ENCODE data around the gene ARHGAP5.

The ARHGAP5 gene

GRCh38 chr14:32047791-32048190 is 29.3 kb upstream of the ARHGAP5 start:
- H3K9me3 ChIP-seq (ENCODE audit: control extremely low read depth in 1 of 5, control insufficient read depth in 4 of 5, insufficient read depth in 2 of 5, low read depth in 1 of 5, low read length in 4 of 5): no peaks in the 10 kb centered on the region
- H3K27ac ChIP-seq (ENCODE audit: insufficient read depth in 1 of 2, low read depth in 1 of 2, low read length in 2 of 2, poor library complexity in 1 of 2, severe bottlenecking in 2 of 2): no peak overlapping the region
- no peaks in the 10 kb centered on the region for H3K36me3 ChIP-seq (ENCODE audit: control insufficient read depth in 4 of 4, insufficient read depth in 4 of 4, low read length in 3 of 4)
- no CpG with 5 or more reads among the region's 2 CpGs for WGBS (ENCODE audit: insufficient coverage)
- CTCF ChIA-PET: interaction anchor here (1.0 to 1.5 kb wide), 3 partner anchors 9 to 121 kb away, joined by 3 to 5 read pairs (median 3); no protein-coding TSS in a partner anchor
- no peaks in the 10 kb centered on the region for H3K27me3 ChIP-seq (replicated peaks in 2 of 5; ENCODE audit: control insufficient read depth in 4 of 5, insufficient read depth in 5 of 5, low read length in 4 of 5)
- no peak overlapping the region for H3K4me3 ChIP-seq (ENCODE audit: control insufficient read depth in 1 of 7, extremely low read depth in 1 of 7, insufficient read depth in 4 of 7, low read depth in 2 of 7, low read length in 6 of 7)
- DNase-seq: peak in 1 of 3 donors; percentile 5
- H3K4me1 ChIP-seq (ENCODE audit: control extremely low read depth in 1 of 4, control insufficient read depth in 4 of 4, insufficient read depth in 4 of 4, low read length in 3 of 4): peaks cover 0 to 10% (median 0%) of the 10 kb centered on the region in 4 experiments
- POLR2A ChIA-PET: no interaction called here

- H3K9me3 ChIP-seq (ENCODE audit: control extremely low read depth in 1 of 5, control insufficient read depth in 4 of 5, insufficient read depth in 2 of 5, low read depth in 1 of 5, low read length in 4 of 5): no peaks in the 10 kb centered on the region
- peak in 2 of 3 donors; percentile 47 to 62 for DNase-seq
- no peak overlapping the region for H3K27ac ChIP-seq (ENCODE audit: insufficient read depth in 1 of 2, low read depth in 1 of 2, low read length in 2 of 2, poor library complexity in 1 of 2, severe bottlenecking in 2 of 2)
- ChIA-PET CTCF (no interaction called here), POLR2A (no interaction called here)
- no peaks in the 10 kb centered on the region for H3K27me3 ChIP-seq (replicated peaks in 2 of 5; ENCODE audit: control insufficient read depth in 4 of 5, insufficient read depth in 5 of 5, low read length in 4 of 5)
- H3K4me3 ChIP-seq (ENCODE audit: control insufficient read depth in 1 of 7, extremely low read depth in 1 of 7, insufficient read depth in 4 of 7, low read depth in 2 of 7, low read length in 6 of 7): no peak overlapping the region
- 0% methylated on average over 1 of the region's 4 CpGs for WGBS (ENCODE audit: insufficient coverage)
- H3K4me1 ChIP-seq (ENCODE audit: control extremely low read depth in 1 of 4, control insufficient read depth in 4 of 4, insufficient read depth in 4 of 4, low read length in 3 of 4): peaks cover 0 to 10% (median 0%) of the 10 kb centered on the region in 4 experiments
- H3K36me3 ChIP-seq (ENCODE audit: control insufficient read depth in 4 of 4, insufficient read depth in 4 of 4, low read length in 3 of 4): no peaks in the 10 kb centered on the region
Measured at GRCh38 chr14:32049361-32050088, 27.6 kb upstream of the ARHGAP5 start.

DNA sequence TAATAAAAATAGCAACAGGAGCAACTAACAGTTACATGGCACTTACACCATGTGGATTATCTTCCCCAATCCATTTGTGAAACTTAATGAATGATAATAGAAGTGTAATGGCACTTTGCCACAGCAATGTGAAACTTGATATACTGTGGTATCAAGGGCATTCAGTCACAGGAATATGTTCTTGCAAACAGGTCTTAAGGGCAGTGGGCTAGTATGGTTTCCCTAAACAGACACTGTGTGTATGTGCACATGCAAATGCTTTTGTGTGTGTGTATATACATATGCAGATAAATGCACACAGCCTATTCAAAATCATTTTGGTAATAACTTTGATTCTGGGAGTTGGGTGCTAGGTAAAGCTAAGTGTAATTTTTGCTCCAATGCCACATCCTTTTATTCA is 26.2 kb upstream of the ARHGAP5 start:
- Histone ChIP-seq H3K27ac (ENCODE audit: insufficient read depth in 1 of 2, low read depth in 1 of 2, low read length in 2 of 2, poor library complexity in 1 of 2, severe bottlenecking in 2 of 2) (no peak overlapping the region), H3K4me1 (ENCODE audit: control extremely low read depth in 1 of 4, control insufficient read depth in 4 of 4, insufficient read depth in 4 of 4, low read length in 3 of 4) (peaks cover 0 to 10% (median 0%) of the 10 kb centered on the region in 4 experiments), H3K36me3 (ENCODE audit: control insufficient read depth in 4 of 4, insufficient read depth in 4 of 4, low read length in 3 of 4) (no peaks in the 10 kb centered on the region), H3K4me3 (ENCODE audit: control insufficient read depth in 1 of 7, extremely low read depth in 1 of 7, insufficient read depth in 4 of 7, low read depth in 2 of 7, low read length in 6 of 7) (no peak overlapping the region), H3K9me3 (ENCODE audit: control extremely low read depth in 1 of 5, control insufficient read depth in 4 of 5, insufficient read depth in 2 of 5, low read depth in 1 of 5, low read length in 4 of 5) (no peaks in the 10 kb centered on the region), H3K27me3 (replicated peaks in 2 of 5; ENCODE audit: control insufficient read depth in 4 of 5, insufficient read depth in 5 of 5, low read length in 4 of 5) (no peaks in the 10 kb centered on the region)
- DNase-seq: no peak
- CTCF ChIA-PET: interaction anchor here (1.0 to 1.1 kb wide), 2 partner anchors 20 to 204 kb away, joined by 3 read pairs; no protein-coding TSS in a partner anchor
- POLR2A ChIA-PET: no interaction called here

GRCh38 chr14:32054536-32054935 is 22.6 kb upstream of the ARHGAP5 start:
- Histone ChIP-seq H3K27ac (ENCODE audit: insufficient read depth in 1 of 2, low read depth in 1 of 2, low read length in 2 of 2, poor library complexity in 1 of 2, severe bottlenecking in 2 of 2) (no peak overlapping the region), H3K36me3 (ENCODE audit: control insufficient read depth in 4 of 4, insufficient read depth in 4 of 4, low read length in 3 of 4) (no peaks in the 10 kb centered on the region), H3K4me1 (ENCODE audit: control extremely low read depth in 1 of 4, control insufficient read depth in 4 of 4, insufficient read depth in 4 of 4, low read length in 3 of 4) (peaks cover 0 to 4% (median 0%) of the 10 kb centered on the region in 4 experiments), H3K27me3 (replicated peaks in 2 of 5; ENCODE audit: control insufficient read depth in 4 of 5, insufficient read depth in 5 of 5, low read length in 4 of 5) (no peaks in the 10 kb centered on the region), H3K4me3 (ENCODE audit: control insufficient read depth in 1 of 7, extremely low read depth in 1 of 7, insufficient read depth in 4 of 7, low read depth in 2 of 7, low read length in 6 of 7) (no peak overlapping the region), H3K9me3 (ENCODE audit: control extremely low read depth in 1 of 5, control insufficient read depth in 4 of 5, insufficient read depth in 2 of 5, low read depth in 1 of 5, low read length in 4 of 5) (no peaks in the 10 kb centered on the region)
- ChIA-PET CTCF (no interaction called here), POLR2A (no interaction called here)
- no CpG with 5 or more reads among the region's 5 CpGs for WGBS (ENCODE audit: insufficient coverage)
- DNase-seq: no peak

DNA sequence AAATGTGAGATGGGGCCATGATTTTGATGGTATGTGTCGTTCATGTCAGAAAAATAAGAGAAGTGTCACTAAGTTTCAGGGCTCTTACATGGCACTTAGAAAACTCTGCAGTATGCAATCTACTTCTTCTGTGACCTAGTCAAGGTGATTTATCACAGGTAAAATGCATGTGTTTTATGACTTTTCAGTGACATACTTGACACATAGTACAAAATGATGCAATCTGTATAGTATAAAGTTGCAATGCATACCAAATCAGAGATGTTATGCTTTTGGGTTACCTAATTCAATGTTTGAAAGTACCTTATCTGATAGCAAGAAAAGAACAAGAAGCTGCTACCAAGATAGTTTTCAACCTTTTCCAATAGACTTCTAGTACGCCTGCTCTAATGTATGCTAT is 21.9 kb upstream of the ARHGAP5 start:
- WGBS (ENCODE audit: insufficient coverage): no CpG with 5 or more reads among the region's 2 CpGs
- Histone ChIP-seq H3K27me3 (replicated peaks in 2 of 5; ENCODE audit: control insufficient read depth in 4 of 5, insufficient read depth in 5 of 5, low read length in 4 of 5) (no peaks in the 10 kb centered on the region), H3K9me3 (ENCODE audit: control extremely low read depth in 1 of 5, control insufficient read depth in 4 of 5, insufficient read depth in 2 of 5, low read depth in 1 of 5, low read length in 4 of 5) (no peaks in the 10 kb centered on the region), H3K36me3 (ENCODE audit: control insufficient read depth in 4 of 4, insufficient read depth in 4 of 4, low read length in 3 of 4) (no peaks in the 10 kb centered on the region), H3K27ac (ENCODE audit: insufficient read depth in 1 of 2, low read depth in 1 of 2, low read length in 2 of 2, poor library complexity in 1 of 2, severe bottlenecking in 2 of 2) (no peak overlapping the region), H3K4me3 (ENCODE audit: control insufficient read depth in 1 of 7, extremely low read depth in 1 of 7, insufficient read depth in 4 of 7, low read depth in 2 of 7, low read length in 6 of 7) (no peak overlapping the region), H3K4me1 (ENCODE audit: control extremely low read depth in 1 of 4, control insufficient read depth in 4 of 4, insufficient read depth in 4 of 4, low read length in 3 of 4) (no peaks in the 10 kb centered on the region)
- no peak for DNase-seq
- CTCF ChIA-PET: no interaction called here
- POLR2A ChIA-PET: no interaction called here

DNA sequence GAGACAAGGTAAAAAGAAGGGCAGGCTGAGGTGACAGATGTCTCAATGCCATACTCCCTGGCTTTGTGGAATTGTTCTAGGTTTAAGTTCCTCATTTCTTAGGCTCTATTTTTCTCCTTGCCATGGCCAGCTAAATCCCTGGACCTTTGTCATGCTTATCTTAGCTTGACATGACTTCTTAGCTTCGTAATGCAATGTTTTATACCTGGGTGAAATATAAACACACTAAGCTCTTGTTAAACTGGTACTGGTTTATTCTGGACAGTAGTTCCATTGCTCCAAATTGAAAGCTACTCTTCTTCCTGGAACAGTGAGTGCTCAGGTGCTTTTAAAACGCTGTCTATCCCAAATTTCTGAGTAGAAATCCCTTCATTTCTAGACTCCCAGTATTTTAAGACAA is 17.4 kb upstream of the ARHGAP5 start:
- WGBS (ENCODE audit: insufficient coverage): no CpG with 5 or more reads among the region's 2 CpGs
- Histone ChIP-seq H3K36me3 (ENCODE audit: control insufficient read depth in 4 of 4, insufficient read depth in 4 of 4, low read length in 3 of 4) (no peaks in the 10 kb centered on the region), H3K27me3 (replicated peaks in 2 of 5; ENCODE audit: control insufficient read depth in 4 of 5, insufficient read depth in 5 of 5, low read length in 4 of 5) (no peaks in the 10 kb centered on the region), H3K27ac (ENCODE audit: insufficient read depth in 1 of 2, low read depth in 1 of 2, low read length in 2 of 2, poor library complexity in 1 of 2, severe bottlenecking in 2 of 2) (no peak overlapping the region), H3K4me1 (ENCODE audit: control extremely low read depth in 1 of 4, control insufficient read depth in 4 of 4, insufficient read depth in 4 of 4, low read length in 3 of 4) (no peaks in the 10 kb centered on the region), H3K4me3 (ENCODE audit: control insufficient read depth in 1 of 7, extremely low read depth in 1 of 7, insufficient read depth in 4 of 7, low read depth in 2 of 7, low read length in 6 of 7) (no peak overlapping the region), H3K9me3 (ENCODE audit: control extremely low read depth in 1 of 5, control insufficient read depth in 4 of 5, insufficient read depth in 2 of 5, low read depth in 1 of 5, low read length in 4 of 5) (no peaks in the 10 kb centered on the region)
- POLR2A ChIA-PET: no interaction called here
- CTCF ChIA-PET: interaction anchor here (1.4 to 2.4 kb wide), 2 partner anchors 14 to 202 kb away, joined by 4 to 7 read pairs; no protein-coding TSS in a partner anchor
- DNase-seq: no peak

DNA sequence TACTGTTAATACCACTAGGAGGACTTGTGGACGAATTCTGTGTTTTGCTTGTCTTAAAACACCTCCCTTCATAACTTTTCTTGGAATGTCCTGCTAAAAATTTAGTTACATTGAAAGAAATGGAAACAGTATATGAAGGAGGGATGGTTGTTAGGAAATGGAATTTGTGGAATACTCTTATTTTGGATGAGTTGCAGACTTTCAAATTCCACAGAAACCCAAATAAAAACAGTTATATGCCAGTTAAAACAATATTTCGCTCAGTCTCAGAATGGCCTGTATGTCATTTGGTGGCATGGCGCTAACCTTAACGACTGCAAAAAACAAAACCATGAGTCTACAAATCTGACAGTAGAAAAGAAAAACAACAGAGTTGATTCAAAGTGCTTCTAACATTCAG is 12.2 kb upstream of the ARHGAP5 start:
- CTCF ChIA-PET: interaction anchor here (1.0 kb wide), 1 partner anchor 190 kb away, joined by 3 read pairs; no protein-coding TSS in a partner anchor
- no peaks in the 10 kb centered on the region for H3K27me3 ChIP-seq (replicated peaks in 2 of 5; ENCODE audit: control insufficient read depth in 4 of 5, insufficient read depth in 5 of 5, low read length in 4 of 5)
- H3K4me3 ChIP-seq (ENCODE audit: control insufficient read depth in 1 of 7, extremely low read depth in 1 of 7, insufficient read depth in 4 of 7, low read depth in 2 of 7, low read length in 6 of 7): no peak overlapping the region
- DNase-seq: no peak
- H3K9me3 ChIP-seq (ENCODE audit: control extremely low read depth in 1 of 5, control insufficient read depth in 4 of 5, insufficient read depth in 2 of 5, low read depth in 1 of 5, low read length in 4 of 5): no peaks in the 10 kb centered on the region
- no peaks in the 10 kb centered on the region for H3K36me3 ChIP-seq (ENCODE audit: control insufficient read depth in 4 of 4, insufficient read depth in 4 of 4, low read length in 3 of 4)
- POLR2A ChIA-PET: no interaction called here
- H3K4me1 ChIP-seq (ENCODE audit: control extremely low read depth in 1 of 4, control insufficient read depth in 4 of 4, insufficient read depth in 4 of 4, low read length in 3 of 4): no peaks in the 10 kb centered on the region
- H3K27ac ChIP-seq (ENCODE audit: insufficient read depth in 1 of 2, low read depth in 1 of 2, low read length in 2 of 2, poor library complexity in 1 of 2, severe bottlenecking in 2 of 2): no peak overlapping the region
- WGBS (ENCODE audit: insufficient coverage): 92% methylated on average over 2 of the region's 4 CpGs
